IPS-18a (cell line): ENCODE results near the gene RND2.

Experiments used
- H3K27ac ChIP-seq: one replicate; pipeline ENCODE4 v1.5.1; 2013; ENCODE audit warnings: low read length
- H3K27me3 ChIP-seq: one replicate; pipeline ENCODE4 v1.6.1; 2013; ENCODE audit warnings: mild to moderate bottlenecking, low read length; ENCODE audit not compliant: control insufficient read depth, insufficient read depth
- H3K36me3 ChIP-seq: one replicate; pipeline ENCODE4 v1.6.1; 2013; ENCODE audit warnings: low read depth, low read length; ENCODE audit not compliant: control insufficient read depth
- H3K4me1 ChIP-seq: one replicate; pipeline ENCODE4 v1.6.1; 2013; ENCODE audit warnings: low read depth, low read length; ENCODE audit not compliant: control insufficient read depth
- H3K4me3 ChIP-seq: one replicate; pipeline ENCODE4 v1.5.1; 2013; ENCODE audit warnings: low read length
- H3K9ac ChIP-seq: one replicate; pipeline ENCODE4 v1.6.1; 2013; ENCODE audit warnings: mild to moderate bottlenecking, low read length, moderate library complexity
- H3K9me3 ChIP-seq: one replicate; pipeline ENCODE4 v1.6.1; 2013; ENCODE audit warnings: low read depth, low read length; ENCODE audit not compliant: control insufficient read depth

RND2 gene

DNA sequence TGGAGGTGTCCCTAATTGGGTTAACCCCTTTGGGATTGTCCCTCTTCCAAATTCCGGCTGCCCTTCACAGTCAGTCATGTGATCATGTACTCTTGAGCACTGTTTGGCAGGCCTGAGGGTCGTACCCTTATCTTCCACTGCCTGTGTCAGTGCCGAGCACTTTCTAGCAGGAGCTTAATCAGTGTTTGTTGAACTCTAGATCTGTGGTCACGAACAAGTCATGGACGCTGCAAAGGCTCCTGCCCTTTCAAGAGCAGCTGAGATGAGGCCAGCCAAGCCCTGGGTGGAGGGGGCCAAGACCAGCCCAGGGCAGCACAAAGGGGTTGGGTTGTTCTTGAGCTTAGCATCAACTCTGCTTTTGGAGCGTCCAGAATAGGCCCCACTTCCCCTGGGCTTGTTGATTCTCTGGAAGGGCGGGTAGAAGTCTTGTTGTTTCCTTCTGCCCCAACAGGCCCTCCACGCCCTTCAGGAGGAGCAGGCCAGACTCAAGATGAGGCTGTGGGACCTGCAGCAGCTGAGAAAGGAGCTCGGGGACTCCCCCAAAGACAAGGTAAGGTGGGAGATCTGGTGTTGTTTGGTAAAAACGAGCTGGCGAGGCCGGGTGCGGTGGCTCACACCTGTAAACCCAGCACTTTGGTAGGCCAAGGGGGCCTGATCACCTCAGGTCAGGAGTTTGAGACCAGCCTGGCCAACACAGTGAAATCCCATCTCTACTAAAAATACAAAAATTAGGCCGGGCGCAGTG, 13.1 kb upstream of the RND2 start:
- H3K27me3 ChIP-seq, result no peaks in the 10 kb centered on the region
- peaks cover 19% of the 10 kb centered on the region for H3K36me3 ChIP-seq
- H3K9ac ChIP-seq, result no peak overlapping the region
- no peak overlapping the region for H3K4me3 ChIP-seq
- peaks cover 11% of the 10 kb centered on the region for H3K4me1 ChIP-seq
- no peaks in the 10 kb centered on the region for H3K9me3 ChIP-seq
- H3K27ac ChIP-seq, result no peak overlapping the region

- Histone ChIP-seq H3K27ac (no peak overlapping the region), H3K9me3 (no peaks in the 10 kb centered on the region), H3K36me3 (peaks cover 25% of the 10 kb centered on the region), H3K27me3 (no peaks in the 10 kb centered on the region), H3K4me3 (no peak overlapping the region), H3K4me1 (peaks cover 8% of the 10 kb centered on the region), H3K9ac (no peak overlapping the region)
Observed at GRCh38 chr17:43013296-43013695, 11.7 kb upstream of the RND2 start.

GRCh38 chr17:43014020-43014648, 10.9 kb upstream of the RND2 start:
- Histone ChIP-seq H3K36me3 (peaks cover 28% of the 10 kb centered on the region), H3K9ac (no peak overlapping the region), H3K9me3 (no peaks in the 10 kb centered on the region), H3K27ac (no peak overlapping the region), H3K4me3 (no peak overlapping the region), H3K4me1 (peaks cover 8% of the 10 kb centered on the region), H3K27me3 (no peaks in the 10 kb centered on the region)

DNA sequence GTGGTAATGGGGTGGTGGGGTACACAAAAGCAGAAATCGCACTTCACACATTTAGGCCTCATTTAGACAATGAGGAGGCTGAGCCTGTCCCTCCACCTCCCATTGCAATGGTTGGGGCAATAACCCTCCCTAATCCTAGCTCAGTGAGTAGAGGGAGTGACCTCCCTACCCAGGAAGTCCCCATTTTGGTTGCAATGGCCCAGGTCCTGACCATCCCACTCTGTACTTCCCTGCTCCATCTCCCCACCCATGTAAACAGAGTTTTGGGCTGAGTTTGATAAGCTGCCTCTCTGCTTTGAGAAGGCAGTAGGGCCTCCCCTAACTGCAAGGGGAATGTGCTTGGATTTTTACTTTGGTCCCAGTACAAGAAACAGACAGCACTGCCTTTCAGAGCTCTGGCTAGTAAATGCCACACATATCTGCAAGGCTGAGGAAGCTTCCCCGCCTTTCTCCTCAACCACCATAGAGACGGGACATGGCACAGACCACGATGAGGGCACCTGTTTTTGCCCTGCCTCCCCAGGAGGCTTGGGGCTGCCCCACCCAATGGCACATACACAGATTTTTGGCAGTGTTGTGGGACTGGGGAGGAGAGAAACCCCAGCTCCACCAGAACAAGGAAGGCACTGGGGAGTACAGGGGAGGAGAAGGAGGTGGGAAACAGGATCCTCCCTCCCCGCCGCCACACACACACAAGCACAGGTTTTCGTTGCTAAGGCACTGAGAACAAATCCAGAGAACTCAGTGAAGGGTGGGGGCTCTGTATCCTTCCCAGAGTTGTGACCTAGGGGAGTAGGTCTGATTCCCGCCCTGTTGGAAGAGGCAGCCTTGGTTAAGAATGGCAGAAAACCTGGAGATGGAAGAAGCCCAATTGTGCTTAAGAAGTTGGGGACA, 10.1 kb upstream of the RND2 start:
- Histone ChIP-seq H3K9me3 (no peaks in the 10 kb centered on the region), H3K4me1 (peaks cover 11% of the 10 kb centered on the region), H3K27me3 (no peaks in the 10 kb centered on the region), H3K27ac (no peak overlapping the region), H3K9ac (no peak overlapping the region), H3K36me3 (peaks cover 28% of the 10 kb centered on the region), H3K4me3 (no peak overlapping the region)

DNA sequence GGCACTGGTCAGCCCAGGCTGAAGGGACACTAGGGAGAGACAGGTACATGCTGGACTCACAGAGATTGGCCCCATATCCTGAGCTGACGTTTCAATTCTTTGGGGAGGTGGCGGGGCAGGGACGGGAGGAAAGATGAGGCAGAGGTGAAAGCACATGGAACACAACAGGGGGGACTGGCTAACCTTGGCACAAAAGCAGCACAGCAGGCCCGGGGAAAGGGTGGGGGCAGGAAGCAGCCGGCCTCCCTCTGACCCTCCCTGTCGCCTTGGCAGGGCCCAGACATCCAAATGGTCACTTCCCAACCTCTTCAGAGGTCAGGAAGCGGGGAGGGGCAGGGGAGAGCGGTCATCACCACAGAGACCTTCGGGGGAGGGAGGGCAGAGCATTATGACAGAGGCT, 9.5 kb upstream of the RND2 start:
- H3K9ac ChIP-seq, result no peak overlapping the region
- no peak overlapping the region for H3K4me3 ChIP-seq
- H3K27ac ChIP-seq, result no peak overlapping the region
- H3K9me3 ChIP-seq, result no peaks in the 10 kb centered on the region
- peaks cover 17% of the 10 kb centered on the region for H3K4me1 ChIP-seq
- no peaks in the 10 kb centered on the region for H3K27me3 ChIP-seq
- H3K36me3 ChIP-seq, result peaks cover 28% of the 10 kb centered on the region

- no peaks in the 10 kb centered on the region for H3K9me3 ChIP-seq
- no peak overlapping the region for H3K9ac ChIP-seq
- no peak overlapping the region for H3K27ac ChIP-seq
- H3K4me3 ChIP-seq, result no peak overlapping the region
- no peaks in the 10 kb centered on the region for H3K27me3 ChIP-seq
- H3K36me3 ChIP-seq, result peaks cover 28% of the 10 kb centered on the region
- peaks cover 18% of the 10 kb centered on the region for H3K4me1 ChIP-seq
Observed at GRCh38 chr17:43016216-43016615, 8.8 kb upstream of the RND2 start.

GRCh38 chr17:43018008-43018853, 6.8 kb upstream of the RND2 start:
- no peak overlapping the region for H3K27ac ChIP-seq
- H3K27me3 ChIP-seq, result no peaks in the 10 kb centered on the region
- no peak overlapping the region for H3K9ac ChIP-seq
- no peak overlapping the region for H3K4me3 ChIP-seq
- H3K4me1 ChIP-seq, result peaks cover 18% of the 10 kb centered on the region
- peaks cover 28% of the 10 kb centered on the region for H3K36me3 ChIP-seq
- H3K9me3 ChIP-seq, result no peaks in the 10 kb centered on the region

- Histone ChIP-seq H3K36me3 (peaks cover 28% of the 10 kb centered on the region), H3K4me1 (peaks cover 18% of the 10 kb centered on the region), H3K27ac (no peak overlapping the region), H3K27me3 (no peaks in the 10 kb centered on the region), H3K4me3 (no peak overlapping the region), H3K9ac (no peak overlapping the region), H3K9me3 (no peaks in the 10 kb centered on the region)
Observed at GRCh38 chr17:43018932-43019331, 6.1 kb upstream of the RND2 start.

DNA sequence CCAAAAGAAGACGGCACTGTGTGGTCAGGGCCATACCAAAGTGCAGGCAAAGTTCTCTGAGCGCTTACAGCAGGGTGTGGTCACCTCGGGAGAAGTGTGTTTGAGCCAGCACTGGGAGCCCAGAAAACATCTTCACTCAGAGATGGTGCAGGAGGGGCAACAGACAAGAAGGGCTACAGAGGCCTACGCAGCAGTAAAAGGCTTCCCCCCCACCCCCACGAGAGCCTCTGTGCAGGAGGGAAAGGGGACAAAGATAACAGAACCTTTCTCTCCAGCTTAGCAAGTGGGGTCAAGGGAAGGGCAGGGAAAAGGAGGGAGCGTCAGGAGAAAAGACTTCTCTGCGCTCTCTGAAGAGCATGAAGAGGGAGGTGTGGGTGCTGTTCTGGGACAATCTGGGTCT, 5.6 kb upstream of the RND2 start:
- H3K36me3 ChIP-seq, result peaks cover 28% of the 10 kb centered on the region
- peaks cover 18% of the 10 kb centered on the region for H3K4me1 ChIP-seq
- no peak overlapping the region for H3K27ac ChIP-seq
- no peak overlapping the region for H3K9ac ChIP-seq
- no peaks in the 10 kb centered on the region for H3K27me3 ChIP-seq
- H3K4me3 ChIP-seq, result no peak overlapping the region
- H3K9me3 ChIP-seq, result no peaks in the 10 kb centered on the region

DNA sequence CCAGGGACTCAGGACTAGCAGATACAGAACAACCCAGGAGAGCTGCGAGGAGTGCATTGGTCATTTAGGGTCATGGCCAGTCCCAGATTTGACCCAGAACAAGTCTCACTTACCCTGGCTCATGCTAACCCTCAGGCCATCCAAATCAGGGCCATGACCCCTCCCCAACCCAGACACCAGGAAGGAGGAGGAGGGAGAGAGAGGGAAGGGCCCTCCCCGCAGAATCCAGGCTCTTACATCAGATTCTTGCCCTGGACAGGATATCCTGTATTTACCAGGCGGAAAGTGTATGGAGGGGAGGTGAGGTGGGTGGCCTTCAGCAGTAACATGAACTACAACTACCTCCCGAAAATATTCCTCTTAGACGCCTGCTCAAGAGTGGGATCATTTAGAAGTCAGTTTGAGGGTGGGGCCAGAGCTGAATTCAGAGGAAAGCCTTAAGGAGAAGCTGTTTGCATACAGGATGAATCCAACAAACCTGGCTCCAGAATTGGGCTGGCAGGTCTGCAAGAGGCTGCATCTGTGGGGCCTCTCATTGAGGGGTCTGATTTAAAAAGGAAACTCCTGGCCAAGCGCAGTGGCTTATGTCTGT, 4.9 kb upstream of the RND2 start:
- Histone ChIP-seq H3K4me3 (peak overlapping the region; percentile 4), H3K36me3 (peaks cover 22% of the 10 kb centered on the region), H3K4me1 (peaks cover 18% of the 10 kb centered on the region), H3K9me3 (no peaks in the 10 kb centered on the region), H3K27me3 (no peaks in the 10 kb centered on the region), H3K27ac (no peak overlapping the region), H3K9ac (peak overlapping the region; percentile 85)
